A549 (cell line): Measurements from ENCODE around the gene CYP2E1. TPM values are rescaled to one million over a fixed set of nuclear protein-coding genes. Genes with fewer than 3 reads are reported as not detected.
"Not testable (repeated sequence)": the region's sequence is repeated elsewhere in the genome, so short reads cannot be mapped to it uniquely, and the experiment has no call there.

ENCODE experiments used
- ATAC-seq, 2 experiments: fragments of 200-7000 bp in 1 of 2; fragments of >200 bp in 1 of 2; cut with Nextera tagmentation in 1 of 2; cut with Tn5 transposase in 1 of 2; 3 replicates each; pipeline versions ENCODE4 v1.8.0 to v1.9.1; 2018 to 2020; ENCODE audit warnings: mild to moderate bottlenecking in 1 of 2, moderate library complexity in 1 of 2
- CTCF ChIA-PET: fragments of 300-600 bp; sonication (Branson Sonifier 250); formaldehyde crosslinking; extraction: SDS; loops from one replicate; lab custom pipeline; 2021; ENCODE audit warnings: antibody characterized with exemption, inconsistent platforms; lab: Yijun Ruan, JAX
- POLR2A ChIA-PET: fragments of 350-600 bp; formaldehyde crosslinking; extraction: SDS; loops from one replicate; lab custom pipeline; 2021; ENCODE audit warnings: antibody characterized with exemption, inconsistent platforms; lab: Yijun Ruan, JAX
- DNase-seq, 2 experiments: peaks; one replicate each; pipeline versions ENCODE4 v3.0.0 to v3.0.0-alpha.2; 2011 to 2016; ENCODE audit warnings: low read depth in 1 of 2, low spot score in 1 of 2
- FAIRE-seq: peaks from 2 replicates; lab custom pipeline; 2011; peaks lifted over from hg19 to GRCh38; lab: Jason Lieb, UNC
- H3K27ac ChIP-seq, 2 experiments: fragments of >200 bp; sonication (Bioruptor Twin); formaldehyde crosslinking; 3 replicates each; pipeline ENCODE4 v1.5.1; 2016 to 2017
- H3K4me1 ChIP-seq: fragments of >200 bp; sonication (Bioruptor Twin); formaldehyde crosslinking; 3 replicates; pipeline ENCODE4 v1.6.1; 2016
- H3K4me2 ChIP-seq: fragments of >200 bp; sonication (Bioruptor Twin); formaldehyde crosslinking; 3 replicates; pipeline ENCODE4 v1.6.1; 2016
- H3K4me3 ChIP-seq: fragments of >200 bp; sonication (Bioruptor Twin); formaldehyde crosslinking; 3 replicates; pipeline ENCODE4 v1.5.1; 2016
- H3K9me3 ChIP-seq: fragments of >200 bp; sonication (Bioruptor Twin); formaldehyde crosslinking; 3 replicates; pipeline ENCODE4 v1.6.1; 2016
- BCL3 ChIP-seq: fragments of >200 bp; sonication (Bioruptor Twin); formaldehyde crosslinking; IDR thresholded peaks from 3 replicates; pipeline ENCODE4 v1.6.1; 2016
- CBX2 ChIP-seq: fragments of 200-600 bp; sonication (generic); IDR thresholded peaks from 2 replicates; pipeline ENCODE4 v1.6.1; 2016; ENCODE audit warnings: low read depth, mild to moderate bottlenecking, borderline replicate concordance
- CBX8 ChIP-seq: fragments of 200-600 bp; sonication (generic); IDR thresholded peaks from 2 replicates; pipeline ENCODE4 v1.6.1; 2016
- CTCF ChIP-seq: fragments of >200 bp; sonication (Bioruptor Twin); formaldehyde crosslinking; IDR thresholded peaks from 3 replicates; pipeline ENCODE4 v1.5.1; 2016
- EHF ChIP-seq: fragments of 250-450 bp; sonication (Bioruptor Pico); IDR thresholded peaks from 2 replicates; pipeline ENCODE4 v1.5.0; 2020; ENCODE audit warnings: mild to moderate bottlenecking
- EP300 ChIP-seq, 2 experiments: fragments of >200 bp; sonication (Bioruptor Twin); formaldehyde crosslinking; IDR thresholded peaks; 2 replicates in 1 of 2; 3 replicates in 1 of 2; pipeline ENCODE4 v1.6.1; 2016 to 2017
- FOSB ChIP-seq: fragments of 250-450 bp; sonication (Bioruptor Pico); IDR thresholded peaks from 2 replicates; pipeline ENCODE4 v1.5.0; 2020; ENCODE audit warnings: mild to moderate bottlenecking, moderate library complexity
- FOSL2 ChIP-seq, 2 experiments: fragments of 450-650 bp in 1 of 2; fragments of >200 bp in 1 of 2; sonication (Bioruptor Twin) in 1 of 2; formaldehyde crosslinking; IDR thresholded peaks; 2 replicates each; pipeline versions ENCODE4 v1.5.0 to v1.6.1; 2016 to 2020; ENCODE audit warnings: mild to moderate bottlenecking in 1 of 2, moderate library complexity in 1 of 2
- HEYL ChIP-seq: fragments of 250-450 bp; sonication (Bioruptor Pico); IDR thresholded peaks from 2 replicates; pipeline ENCODE4 v1.8.0; 2021; ENCODE audit warnings: mild to moderate bottlenecking, moderate library complexity
- HOXB5 ChIP-seq: fragments of 250-450 bp; sonication (Bioruptor Pico); IDR thresholded peaks from 2 replicates; pipeline ENCODE4 v1.5.0; 2020; ENCODE audit warnings: mild to moderate bottlenecking, moderate library complexity
- KDM1A ChIP-seq: fragments of 200-600 bp; sonication (generic); IDR thresholded peaks from 2 replicates; pipeline ENCODE4 v1.6.1; 2016; ENCODE audit warnings: low read depth, mild to moderate bottlenecking
- MYC ChIP-seq: IDR thresholded peaks from 2 replicates; pipeline ENCODE4 v1.6.1; 2012; ENCODE audit warnings: mild to moderate bottlenecking, inconsistent platforms, low read length, improper control_type of control experiment, borderline replicate concordance
- NFE2L2 ChIP-seq: fragments of 150-350 bp; conservative IDR thresholded peaks from 2 replicates; pipeline ENCODE4 v1.6.1; 2014; ENCODE audit warnings: low read length
- NPAS2 ChIP-seq: fragments of 250-450 bp; sonication (Bioruptor Pico); IDR thresholded peaks from 2 replicates; pipeline ENCODE4 v1.8.0; 2022; ENCODE audit warnings: mild to moderate bottlenecking, moderate library complexity, borderline replicate concordance
- PBX3 ChIP-seq: IDR thresholded peaks from 2 replicates; pipeline ENCODE4 v1.6.1; 2012
- POLR2A ChIP-seq: IDR thresholded peaks from 2 replicates; pipeline ENCODE4 v1.6.1; 2012; ENCODE audit warnings: mild to moderate bottlenecking, low read length
- RARB ChIP-seq: fragments of 250-450 bp; sonication (Bioruptor Pico); IDR thresholded peaks from 2 replicates; pipeline ENCODE4 v1.8.0; 2021; ENCODE audit warnings: mild to moderate bottlenecking, moderate library complexity
- SMC3 ChIP-seq: fragments of >200 bp; sonication (Bioruptor Twin); formaldehyde crosslinking; IDR thresholded peaks from 3 replicates; pipeline ENCODE4 v1.6.1; 2018; ENCODE audit warnings: inconsistent platforms
- SREBF2 ChIP-seq: fragments of 450-650 bp; IDR thresholded peaks from 2 replicates; pipeline ENCODE4 v1.6.1; 2014; ENCODE audit warnings: mild to moderate bottlenecking, moderate library complexity
- TP53 ChIP-seq: fragments of 250-450 bp; sonication (Bioruptor Pico); IDR thresholded peaks from 2 replicates; pipeline ENCODE4 v1.5.0; 2021; ENCODE audit warnings: mild to moderate bottlenecking, moderate library complexity
- ZFP36 ChIP-seq: fragments of 450-650 bp; IDR thresholded peaks from 2 replicates; pipeline ENCODE4 v1.6.1; 2014; ENCODE audit warnings: borderline replicate concordance; ENCODE audit not compliant: partially characterized antibody
- ZSCAN20 ChIP-seq: fragments of 250-450 bp; sonication (Bioruptor Pico); IDR thresholded peaks from 2 replicates; pipeline ENCODE4 v1.8.0; 2022; ENCODE audit warnings: mild to moderate bottlenecking, moderate library complexity
- WGBS: methylation state at CpG from one replicate; pipeline ENCODE4 v1.1.6; 2017; ENCODE audit errors: missing lambda C conversion rate; 5-methylcytosine and 5-hydroxymethylcytosine counted together
- polyA plus RNA-seq, 4 experiments: library from polyadenylated mRNA; depleted of rRNA in 3 of 4; stranded (reverse); fragments of >200 nt; fragmentation: RNase III in 1 of 4; extraction: RNeasy Plus Mini Kit Qiagen cat#74134 plus additional on column Dnase treatment in 1 of 4; gene quantifications; 2 replicates in 3 of 4; 3 replicates in 1 of 4; pipeline ENCODE4 v1.2.3, GENCODE V29; 2011 to 2017

The CYP2E1 gene
- polyA plus RNA-seq, 2 of the 4 experiments (the other 2 are of a cell fraction) = 0.14 to 0.75 TPM

GRCh38 chr10:133567609-133568286 lies 40.6 kb downstream of the CYP2E1 start:
- POLR2A ChIA-PET = no interaction called here
- no peak for TF ChIP-seq POLR2A
- TF ChIP-seq NFE2L2 = no peak
- no peak for TF ChIP-seq RARB (CRISPR knock-in tag)
- no peak for TF ChIP-seq SREBF2
- no peak for TF ChIP-seq TP53
- TF ChIP-seq CTCF = no peak
- no peak for TF ChIP-seq MYC
- no peak for TF ChIP-seq PBX3
- no peak for TF ChIP-seq FOSL2 (IDR thresholded peaks at IDR 0.05)
- TF ChIP-seq FOSL2 (CRISPR knock-in tag; IDR thresholded peaks at IDR 0.05) = no peak
- TF ChIP-seq NPAS2 = no peak
- no peak for TF ChIP-seq EHF
- TF ChIP-seq KDM1A = no peak
- TF ChIP-seq ZFP36 = no peak
- TF ChIP-seq, all 56 proteins: peak for 0
- ATAC-seq (no peak), FAIRE-seq (no peak), DNase-seq (no peak)
- 37% methylated on average over 13 of the region's 29 CpGs for WGBS
- Histone ChIP-seq H3K27ac (no peak overlapping the region), H3K4me2 (no peak overlapping the region), H3K4me1 (no peaks in the 10 kb centered on the region), H3K4me3 (no peak overlapping the region), H3K9me3 (peaks cover under 1% of the 10 kb centered on the region; the same call in 2 of the 3 replicates)
- CTCF ChIA-PET = no interaction called here

- Histone ChIP-seq H3K4me1 (no peaks in the 10 kb centered on the region), H3K9me3 (peaks cover 5% of the 10 kb centered on the region), H3K4me2 (no peak overlapping the region), H3K4me3 (no peak overlapping the region), H3K27ac (no peak overlapping the region)
- no peak for TF ChIP-seq CBX8
- TF ChIP-seq FOSB = no peak
- no peak for TF ChIP-seq BCL3
- no peak for TF ChIP-seq EP300 (IDR thresholded peaks at IDR 0.05)
- TF ChIP-seq CBX2 = no peak
- no peak for TF ChIP-seq SMC3
- TF ChIP-seq HEYL (CRISPR knock-in tag) = no peak
- TF ChIP-seq HOXB5 = no peak
- no peak for TF ChIP-seq ZSCAN20 (CRISPR knock-in tag)
- CTCF ChIA-PET = no interaction called here
- ATAC-seq (no peak), DNase-seq (no peak), FAIRE-seq (no peak)
- POLR2A ChIA-PET = no interaction called here
- 40% methylated on average over 2 of the region's 22 CpGs for WGBS
These were observed 41.1 kb downstream of the CYP2E1 start for GRCh38 chr10:133568287-133568614.

- H3K4me2 ChIP-seq, DNase-seq, H3K4me3 ChIP-seq, H3K4me1 ChIP-seq, CTCF ChIA-PET, H3K27ac ChIP-seq, FAIRE-seq, POLR2A ChIA-PET: not testable (repeated sequence)
- ATAC-seq = peak; percentile 67 to 74
- WGBS = no CpG with 5 or more reads among the region's 80 CpGs
- H3K9me3 ChIP-seq = peaks cover 12% of the 10 kb centered on the region
These were observed 41.8 kb downstream of the CYP2E1 start for GRCh38 chr10:133568831-133569527.

- H3K4me3 ChIP-seq, POLR2A ChIA-PET, DNase-seq, H3K27ac ChIP-seq, H3K4me1 ChIP-seq, FAIRE-seq, H3K4me2 ChIP-seq, CTCF ChIA-PET: not testable (repeated sequence)
- peak in 1 of 2 experiments; percentile 21; a peak in 1 of 6 replicates for ATAC-seq
- peaks cover 12% of the 10 kb centered on the region for H3K9me3 ChIP-seq
- WGBS = 81% methylated on average over 13 of the region's 21 CpGs
These were observed 42.6 kb downstream of the CYP2E1 start for GRCh38 chr10:133569801-133570200.

GRCh38 chr10:133572055-133572454 lies 44.9 kb downstream of the CYP2E1 start:
- H3K27ac ChIP-seq, H3K4me2 ChIP-seq, DNase-seq, H3K4me3 ChIP-seq, POLR2A ChIA-PET, CTCF ChIA-PET, ATAC-seq, H3K4me1 ChIP-seq, FAIRE-seq: not testable (repeated sequence)
- WGBS = 70% methylated on average over 11 of the region's 11 CpGs
- peaks cover 12% of the 10 kb centered on the region for H3K9me3 ChIP-seq
